Daoy (cell line): ENCODE data around the gene KIF23. TPM values are rescaled to one million over a fixed set of nuclear protein-coding genes. Genes with fewer than 3 reads are reported as not detected.

Source experiments
- DNase-seq: peaks from one replicate; pipeline ENCODE4 v3.0.0-alpha.2; 2015; ENCODE audit warnings: low read depth
- total RNA-seq: library from RNA; depleted of rRNA; stranded (reverse); fragments of >200 nt; shearing (Covaris generic); gene quantifications from 2 replicates; pipeline ENCODE4 v1.2.3, GENCODE V29; 2014

Gene KIF23
- total RNA-seq, 1 experiment from 2014 or later, result 107 TPM

GRCh38 chr15:69394556-69395282, 19.4 kb upstream of the KIF23 start:
- DNase-seq, result peak; percentile 86

DNA sequence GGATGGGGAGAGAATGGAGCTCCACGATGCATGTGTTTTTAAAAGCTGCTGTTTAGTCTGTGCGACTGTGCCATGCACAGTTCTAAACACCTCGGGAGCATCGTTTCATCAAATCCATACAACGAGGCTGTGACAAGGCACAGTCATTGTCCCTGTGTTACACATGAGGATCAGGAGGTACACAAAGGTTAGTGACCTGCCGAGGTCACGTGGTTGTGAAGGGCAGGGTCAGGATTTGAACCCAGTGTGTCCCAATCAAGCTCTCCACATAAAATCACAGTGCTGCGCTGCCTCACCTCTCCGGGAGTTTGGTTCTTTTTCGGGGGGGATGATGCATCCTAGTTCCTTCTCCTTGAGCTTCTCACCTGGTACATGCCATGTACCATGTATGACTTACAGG, 18.7 kb upstream of the KIF23 start:
- no peak for DNase-seq

DNA sequence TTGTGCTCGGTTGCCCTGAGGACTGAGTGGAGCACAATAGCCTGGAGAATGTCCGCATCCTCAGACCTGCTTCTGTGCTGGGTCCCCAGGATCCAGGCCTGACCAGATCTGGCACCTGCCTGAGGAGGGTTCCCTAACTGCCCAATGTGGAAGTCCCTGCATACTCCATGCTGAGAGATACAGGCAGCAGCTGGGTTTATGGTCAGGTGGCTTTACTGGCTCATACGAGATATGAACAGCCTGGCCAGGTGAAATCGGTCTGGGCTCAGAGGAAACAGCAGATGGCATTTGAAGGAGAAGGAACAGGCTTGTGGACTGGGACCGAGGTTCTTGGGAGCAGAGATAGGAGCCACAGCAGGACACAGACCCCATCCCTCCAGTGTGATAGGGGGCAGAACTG, 18.2 kb upstream of the KIF23 start:
- DNase-seq, result no peak

- peak; percentile 54 for DNase-seq
These were observed 15.7 kb upstream of the KIF23 start for GRCh38 chr15:69398491-69398891.

GRCh38 chr15:69400850-69401249, 13.3 kb upstream of the KIF23 start:
- DNase-seq, result no peak

- DNase-seq, result no peak
These were observed 11.3 kb upstream of the KIF23 start for GRCh38 chr15:69402816-69403215.

GRCh38 chr15:69403594-69403993, 10.6 kb upstream of the KIF23 start:
- peak; percentile 65 for DNase-seq

GRCh38 chr15:69405110-69405509, 9.0 kb upstream of the KIF23 start:
- no peak for DNase-seq

GRCh38 chr15:69407719-69408400, 6.3 kb upstream of the KIF23 start:
- DNase-seq, result no peak

DNA sequence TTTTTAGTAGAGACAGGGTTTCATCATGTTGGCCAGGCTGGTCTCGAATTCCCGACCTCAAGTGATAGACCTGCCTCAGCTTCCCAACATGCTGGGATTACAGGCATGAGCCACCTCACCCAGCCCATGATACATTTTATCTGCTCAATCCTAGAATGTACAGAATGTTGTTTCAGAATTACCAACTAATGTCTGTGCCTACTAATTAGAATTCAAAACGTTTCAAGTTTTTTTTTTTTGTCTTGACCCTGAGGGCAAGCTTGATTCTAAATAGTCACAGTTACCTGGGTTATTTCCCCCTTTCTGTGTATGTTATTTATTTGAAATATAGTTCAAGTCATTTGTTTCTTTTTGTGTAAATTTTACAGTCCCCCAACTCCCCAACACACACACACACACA, 5.3 kb upstream of the KIF23 start:
- DNase-seq, result no peak

GRCh38 chr15:69410248-69410874, 3.8 kb upstream of the KIF23 start:
- peak; percentile 78 for DNase-seq

- no peak for DNase-seq
These were observed 1.9 kb upstream of the KIF23 start for GRCh38 chr15:69412274-69412673.

- DNase-seq, result no peak
These were observed 1.4 kb upstream of the KIF23 start for GRCh38 chr15:69412701-69413100.

- peak; percentile 85 for DNase-seq
These were observed 585 bp downstream of the KIF23 start for GRCh38 chr15:69414701-69415167.

DNA sequence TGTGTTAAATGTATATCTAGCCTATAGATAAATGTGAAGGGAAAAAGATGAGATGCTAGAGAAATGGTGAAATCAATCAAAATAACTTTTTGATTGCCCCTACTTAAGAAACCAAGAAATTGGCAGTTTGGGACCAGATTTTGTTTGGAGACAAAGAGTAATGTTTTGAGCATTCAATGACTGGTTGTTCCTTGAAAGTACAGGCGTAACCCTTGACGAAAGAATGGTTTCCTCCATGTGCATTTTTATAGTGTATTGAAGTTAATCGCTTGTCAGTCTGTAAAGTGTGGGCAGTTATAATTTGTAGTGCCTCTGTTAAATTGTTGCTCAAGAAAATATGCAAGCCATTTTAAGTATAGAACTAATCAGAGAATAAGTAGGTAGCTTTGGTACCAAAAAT, 1.2 kb downstream of the KIF23 start:
- no peak for DNase-seq

DNA sequence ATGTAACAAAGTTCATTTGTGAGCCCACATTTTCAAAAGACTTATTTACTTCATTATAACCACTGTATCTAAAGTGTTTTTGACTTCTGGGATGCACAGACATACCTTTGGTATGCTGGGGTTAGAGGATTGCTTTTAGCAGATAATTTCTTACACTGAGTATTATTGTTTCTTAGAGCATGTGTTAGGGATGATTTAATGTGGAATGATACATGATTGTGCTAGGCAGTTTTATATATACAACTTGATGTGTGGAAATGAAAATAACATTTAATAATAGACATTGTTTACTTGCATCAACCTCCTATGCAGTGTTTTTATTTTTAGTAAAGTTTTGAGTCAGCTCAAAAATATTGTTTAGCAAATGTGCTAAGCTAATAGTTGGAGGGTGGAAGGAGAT, 3.4 kb downstream of the KIF23 start:
- no peak for DNase-seq

DNA sequence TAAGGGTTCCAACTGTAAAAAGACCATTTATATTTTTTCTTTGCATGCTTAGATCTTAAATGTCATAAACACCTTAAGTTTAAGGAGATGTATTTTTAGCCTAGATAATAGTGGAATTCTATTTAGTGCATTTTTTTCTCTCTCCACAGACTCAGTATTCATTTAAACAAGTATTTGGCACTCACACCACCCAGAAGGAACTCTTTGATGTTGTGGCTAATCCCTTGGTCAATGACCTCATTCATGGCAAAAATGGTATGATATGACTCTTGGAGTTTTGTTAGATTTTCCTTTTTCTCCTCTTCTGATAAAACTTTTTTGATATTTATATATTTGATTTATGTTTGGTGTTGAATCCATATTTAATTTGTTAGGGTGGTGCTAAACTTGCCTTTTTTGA, 7.3 kb downstream of the KIF23 start:
- DNase-seq, result no peak

- DNase-seq, result no peak
These were observed 8.3 kb downstream of the KIF23 start for GRCh38 chr15:69422336-69422895.

- DNase-seq, result no peak
These were observed 9.9 kb downstream of the KIF23 start for GRCh38 chr15:69424001-69424400.

GRCh38 chr15:69424748-69425413, 10.7 kb downstream of the KIF23 start:
- DNase-seq, result no peak

GRCh38 chr15:69433831-69434230, 19.7 kb downstream of the KIF23 start:
- no peak for DNase-seq

DNA sequence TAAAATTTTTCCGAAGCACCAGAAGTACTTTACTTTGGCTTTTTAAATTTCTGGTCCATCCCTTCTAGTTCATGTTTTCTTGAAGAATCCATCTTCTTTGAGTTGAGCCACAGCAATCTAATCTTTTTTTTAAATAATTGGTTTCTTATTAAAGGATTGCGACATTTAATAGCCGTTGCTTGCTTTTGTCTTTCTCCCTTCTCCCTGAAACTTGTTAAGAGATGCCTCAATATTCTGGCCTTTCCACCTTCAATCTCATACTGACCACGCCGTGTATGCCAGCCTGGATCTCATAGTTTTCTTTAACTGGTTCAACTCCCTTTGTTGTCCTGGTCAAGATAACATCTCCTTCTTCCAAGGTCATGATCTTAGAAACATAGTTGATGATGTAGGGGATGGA, 20.1 kb downstream of the KIF23 start:
- no peak for DNase-seq
